GM12891 (cell line): ENCODE results near the gene TXNDC16.

Source experiments
- DNase-seq: peaks from one replicate; pipeline ENCODE4 v3.0.0; 2011; ENCODE audit warnings: low spot score; ENCODE audit not compliant: insufficient read length
- FAIRE-seq: peaks from 2 replicates; lab custom pipeline; 2011; peaks lifted over from hg19 to GRCh38; lab: Jason Lieb, UNC
- PAX5 ChIP-seq: IDR thresholded peaks from 2 replicates; pipeline ENCODE4 v1.6.1; 2011; ENCODE audit warnings: low read length, moderate library complexity, mild to moderate bottlenecking; ENCODE audit not compliant: insufficient read depth, severe bottlenecking
- POLR2A ChIP-seq: IDR thresholded peaks from 2 replicates; pipeline ENCODE4 v1.6.1; 2011; ENCODE audit warnings: low read depth, low read length, control low read depth
- POLR2AphosphoS5 ChIP-seq: IDR thresholded peaks from 2 replicates; pipeline ENCODE4 v1.6.1; 2011; ENCODE audit warnings: low read depth, low read length, control low read depth
- POU2F2 ChIP-seq: IDR thresholded peaks from 2 replicates; pipeline ENCODE4 v1.6.1; 2011; ENCODE audit warnings: low read depth, mild to moderate bottlenecking, control low read depth, low read length, moderate library complexity
- SPI1 ChIP-seq: IDR thresholded peaks from 2 replicates; pipeline ENCODE4 v1.6.1; 2011; ENCODE audit warnings: low read depth, low read length, control low read depth
- TAF1 ChIP-seq: IDR thresholded peaks from 2 replicates; pipeline ENCODE4 v1.6.1; 2011; ENCODE audit warnings: low read depth, low read length, control low read depth

The TXNDC16 gene

GRCh38 chr14:52545584-52546317 is 6.6 kb downstream of the TXNDC16 start:
- no peak for FAIRE-seq
- no peak for DNase-seq
- no peak for TF ChIP-seq PAX5
- no peak for TF ChIP-seq SPI1
- TF ChIP-seq TAF1, result no peak
- TF ChIP-seq POLR2AphosphoS5, result no peak
- no peak for TF ChIP-seq POLR2A
- no peak for TF ChIP-seq POU2F2

GRCh38 chr14:52538623-52539022 is 13.7 kb downstream of the TXNDC16 start:
- no peak for FAIRE-seq
- DNase-seq, result no peak
- TF ChIP-seq POLR2A (no peak), POLR2AphosphoS5 (no peak), POU2F2 (no peak), SPI1 (no peak), TAF1 (no peak), PAX5 (no peak)

GRCh38 chr14:52536269-52536668 is 16.0 kb downstream of the TXNDC16 start:
- FAIRE-seq (no peak), DNase-seq (no peak)
- TF ChIP-seq SPI1 (no peak), PAX5 (no peak), POU2F2 (no peak), POLR2AphosphoS5 (no peak)

GRCh38 chr14:52531481-52531880 is 20.8 kb downstream of the TXNDC16 start:
- no peak for FAIRE-seq
- no peak for DNase-seq
- TF ChIP-seq POLR2AphosphoS5 (no peak), SPI1 (no peak), TAF1 (no peak), POU2F2 (no peak), PAX5 (no peak), POLR2A (no peak)

- TF ChIP-seq SPI1 (no peak), POLR2A (no peak), PAX5 (no peak), POU2F2 (no peak), POLR2AphosphoS5 (no peak), TAF1 (no peak)
- DNase-seq (no peak), FAIRE-seq (no peak)
These were observed 25.3 kb downstream of the TXNDC16 start for GRCh38 chr14:52527052-52527451.

- TF ChIP-seq POU2F2 (no peak), TAF1 (no peak), POLR2A (no peak), POLR2AphosphoS5 (no peak), SPI1 (no peak), PAX5 (no peak)
- FAIRE-seq, result no peak
- no peak for DNase-seq
These were observed 29.5 kb downstream of the TXNDC16 start for GRCh38 chr14:52522581-52523345.

GRCh38 chr14:52522033-52522432 is 30.3 kb downstream of the TXNDC16 start:
- DNase-seq, result no peak
- no peak for FAIRE-seq

GRCh38 chr14:52514046-52514811 is 38.1 kb downstream of the TXNDC16 start:
- FAIRE-seq, result no peak
- no peak for TF ChIP-seq SPI1
- no peak for TF ChIP-seq POU2F2
- TF ChIP-seq POLR2A, result no peak
- no peak for TF ChIP-seq PAX5
- TF ChIP-seq TAF1, result no peak
- TF ChIP-seq POLR2AphosphoS5, result no peak

More at GRCh38 chr14:52522033-52522432, 30.3 kb downstream of the TXNDC16 start:
- no peak for TF ChIP-seq POU2F2
- TF ChIP-seq TAF1, result no peak
- TF ChIP-seq SPI1, result no peak
- no peak for TF ChIP-seq POLR2A
- TF ChIP-seq POLR2AphosphoS5, result no peak
- TF ChIP-seq PAX5, result no peak

GRCh38 chr14:52513249-52513648 is 39.1 kb downstream of the TXNDC16 start:
- no peak for TF ChIP-seq POLR2A
- TF ChIP-seq POLR2AphosphoS5, result no peak
- TF ChIP-seq PAX5, result no peak
- no peak for TF ChIP-seq SPI1
- no peak for TF ChIP-seq POU2F2
- no peak for TF ChIP-seq TAF1
- DNase-seq, result no peak
- FAIRE-seq, result no peak

More at GRCh38 chr14:52514046-52514811, 38.1 kb downstream of the TXNDC16 start:
- DNase-seq, result no peak
